ENCODE data around the gene TMEM156.

GRCh38 chr4:38921151-38921550 is 111.1 kb downstream of the TMEM156 start:
- TF ChIP-seq CTCF (IDR thresholded peaks at IDR 0.05), result no peak
- TF ChIP-seq ZFX (IDR thresholded peaks at IDR 0.05; ENCODE audit: borderline replicate concordance), result no peak
